ENCODE results near the gene MAP3K5.

MAP3K5 gene

GRCh38 chr6:136742125-136742524 is 50.2 kb downstream of the MAP3K5 start:
- no peak for DNase-seq

GRCh38 chr6:136740050-136740974 is 52.0 kb downstream of the MAP3K5 start:
- no peak for DNase-seq

GRCh38 chr6:136739501-136739900 is 52.8 kb downstream of the MAP3K5 start:
- DNase-seq, result no peak

DNA sequence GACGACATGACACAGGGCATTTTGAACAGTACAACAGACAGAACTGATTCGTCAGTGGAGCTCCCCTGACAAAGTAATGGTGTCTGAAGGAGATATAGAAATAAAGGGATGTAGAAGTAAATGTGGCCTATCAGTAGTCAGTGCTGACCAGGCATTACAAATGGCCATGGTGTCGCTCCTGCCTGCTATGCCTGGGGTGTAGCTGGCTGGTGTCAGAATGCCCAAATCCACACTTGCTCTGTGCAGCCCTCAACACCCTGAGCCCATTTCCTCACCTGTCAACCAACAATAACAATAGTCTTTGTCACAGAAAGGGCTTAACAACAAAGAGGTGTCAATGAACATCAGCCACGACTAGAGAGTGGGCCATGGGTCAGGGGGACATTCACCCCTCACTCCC is 53.2 kb downstream of the MAP3K5 start:
- DNase-seq, result no peak

DNA sequence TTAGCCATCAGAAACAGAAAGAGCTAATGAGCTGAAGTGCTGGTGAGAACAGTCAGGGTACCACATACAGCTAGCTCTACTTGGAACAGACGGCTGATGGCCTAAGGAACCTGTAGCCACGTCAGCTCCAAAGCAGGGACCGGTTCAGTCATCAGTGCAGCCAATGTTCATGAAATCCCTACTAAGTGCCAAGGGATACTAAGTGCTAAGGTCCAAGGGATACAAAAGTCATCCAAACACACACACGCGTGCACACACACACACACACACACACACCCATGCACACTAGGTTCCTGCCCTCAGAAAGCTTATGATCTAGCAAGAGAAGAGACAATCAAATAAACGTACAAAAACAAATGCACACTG is 53.6 kb downstream of the MAP3K5 start:
- DNase-seq, result no peak

- no peak for DNase-seq
Observed at GRCh38 chr6:136737871-136738691, 54.2 kb downstream of the MAP3K5 start.

DNA sequence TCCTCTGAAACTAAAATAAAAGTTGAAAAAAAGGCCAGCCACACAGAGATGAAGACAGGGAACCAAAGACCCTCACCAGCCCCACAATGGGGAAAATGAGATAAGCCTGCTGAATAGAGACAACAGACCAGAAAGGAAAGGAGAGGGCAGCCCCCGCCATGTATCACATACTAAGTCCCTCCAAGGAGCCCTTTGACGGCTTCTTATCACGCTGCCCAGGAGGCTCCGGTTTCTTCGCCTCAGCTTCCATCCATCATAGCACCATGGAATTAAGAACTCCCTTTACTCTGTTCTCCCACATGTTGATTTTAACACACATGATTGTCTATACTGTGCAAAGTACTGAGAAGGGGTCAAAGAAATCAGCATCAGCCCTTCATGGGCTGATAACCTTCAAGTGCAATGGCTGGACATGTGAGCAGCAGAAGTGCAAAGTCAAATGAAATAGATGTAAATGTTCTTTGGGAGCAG is 54.9 kb downstream of the MAP3K5 start:
- no peak for DNase-seq

DNA sequence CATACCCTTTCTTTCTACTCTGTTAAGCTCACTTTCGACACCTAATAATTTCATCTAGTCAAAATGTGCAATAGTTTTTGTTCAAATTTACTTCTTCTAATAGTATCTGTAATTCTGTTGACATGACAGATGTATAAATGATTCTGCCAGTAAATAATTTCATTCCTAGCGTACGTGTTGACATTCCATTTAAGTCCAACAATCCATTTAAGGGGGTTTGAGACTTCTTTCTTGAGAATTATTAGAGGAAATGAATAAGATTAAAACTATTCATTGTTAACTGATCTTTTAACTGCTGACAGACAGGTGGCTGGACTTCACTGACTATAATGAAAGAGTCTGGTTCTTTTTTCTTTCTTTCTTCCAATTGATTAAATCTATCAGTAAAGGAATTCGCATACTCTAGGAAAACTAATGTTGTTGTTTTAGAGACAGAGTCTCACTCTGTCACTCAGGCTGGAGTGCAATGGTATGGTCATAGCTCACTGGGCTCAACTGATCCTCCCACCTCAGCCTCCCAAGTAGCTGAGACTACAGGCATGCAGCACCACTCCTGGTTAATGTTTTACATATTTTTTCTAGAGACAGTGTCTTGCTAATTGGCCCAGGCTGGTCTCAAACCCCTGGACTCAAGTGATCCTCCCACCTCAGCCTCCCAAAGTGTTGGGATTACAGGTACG is 55.9 kb downstream of the MAP3K5 start:
- no peak for DNase-seq

- no peak for DNase-seq
Observed at GRCh38 chr6:136734977-136735376, 57.3 kb downstream of the MAP3K5 start.

DNA sequence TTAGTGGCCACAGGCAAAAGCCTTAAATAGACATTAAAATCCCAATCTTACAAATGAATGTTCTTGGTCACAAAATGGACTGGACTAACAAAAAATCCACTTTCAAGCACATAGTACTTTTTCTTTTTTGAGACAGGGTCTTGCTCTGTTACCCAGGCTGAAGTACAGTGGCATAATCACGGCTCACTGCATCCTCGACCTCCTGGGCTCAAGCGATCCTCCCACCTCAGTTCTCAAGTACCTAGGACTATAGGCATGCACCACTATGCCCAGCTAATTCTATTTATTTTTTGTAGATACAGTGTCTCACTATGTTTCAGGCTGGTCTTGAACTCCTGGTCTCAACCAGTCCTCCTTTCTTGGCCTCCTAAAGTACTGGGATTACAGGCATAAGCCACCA is 59.4 kb downstream of the MAP3K5 start:
- no peak for DNase-seq

- no peak for DNase-seq
Observed at GRCh38 chr6:136729832-136730231, 62.4 kb downstream of the MAP3K5 start.

DNA sequence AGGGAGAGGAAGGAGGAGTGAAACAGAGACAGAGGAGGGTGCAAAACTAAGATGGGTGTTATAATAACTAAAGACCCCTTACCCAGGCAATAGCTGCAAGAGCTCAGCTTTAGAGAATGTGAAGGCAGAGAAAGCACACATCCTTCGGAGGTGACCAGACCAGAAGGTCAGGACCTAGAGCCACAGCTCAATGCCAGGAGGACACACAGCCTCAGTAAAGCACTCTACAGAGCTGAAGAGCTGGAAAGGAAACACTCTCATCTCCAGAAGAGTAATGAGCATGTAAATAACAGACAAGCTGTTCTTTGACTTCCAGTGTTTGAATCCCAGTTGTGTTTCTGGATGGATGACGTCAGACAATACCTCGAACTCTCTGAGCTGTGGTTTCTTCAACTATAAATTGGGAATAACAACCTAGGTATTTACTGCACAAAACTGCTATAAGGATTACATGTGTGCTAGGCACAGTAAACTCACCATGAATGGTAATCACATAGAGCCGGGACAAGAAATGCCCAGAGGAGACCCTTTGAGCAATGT is 63.2 kb downstream of the MAP3K5 start:
- no peak for DNase-seq

GRCh38 chr6:136728033-136728939 is 64.0 kb downstream of the MAP3K5 start:
- DNase-seq, result no peak

- no peak for DNase-seq
Observed at GRCh38 chr6:136726837-136727557, 65.3 kb downstream of the MAP3K5 start.

DNA sequence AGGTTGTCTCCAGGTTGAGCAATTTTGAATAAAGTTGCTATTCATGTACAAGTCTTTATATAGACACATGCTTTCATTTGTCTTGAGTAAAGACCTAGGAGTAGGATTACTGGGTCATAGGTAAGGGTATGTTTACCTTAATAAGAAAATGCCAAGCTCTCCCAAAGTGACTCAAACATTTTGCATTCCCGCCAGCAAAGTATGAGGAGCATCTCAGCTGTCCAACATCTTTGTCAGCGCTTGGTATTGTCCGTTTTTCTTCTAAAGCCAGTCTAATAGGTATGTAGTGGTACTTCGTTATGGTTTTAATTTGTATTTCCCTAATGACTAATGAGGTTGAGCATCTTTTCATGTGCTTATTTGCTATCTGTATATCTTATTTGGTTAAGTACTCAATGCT is 67.2 kb downstream of the MAP3K5 start:
- no peak for DNase-seq

- DNase-seq, result no peak
Observed at GRCh38 chr6:136723780-136724179, 68.5 kb downstream of the MAP3K5 start.

DNA sequence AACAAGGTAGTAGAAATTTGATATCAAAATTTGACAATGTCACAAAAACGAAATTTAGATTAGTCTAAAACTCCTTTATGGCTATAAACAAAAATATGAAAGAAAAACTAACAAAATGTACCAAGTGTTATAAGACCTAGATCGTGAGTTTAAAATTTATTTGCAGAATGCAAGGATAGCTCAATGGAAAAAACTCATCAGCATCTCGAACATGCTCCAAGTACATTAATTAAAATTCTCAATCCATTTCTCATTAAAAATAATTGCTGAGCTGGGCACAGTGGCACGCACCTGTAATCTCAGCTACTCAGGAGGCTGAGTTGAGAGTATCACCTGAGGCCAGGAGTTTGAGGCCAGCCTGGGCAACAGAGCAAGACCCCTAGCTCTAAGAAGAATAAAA is 70.8 kb downstream of the MAP3K5 start:
- no peak for DNase-seq

- DNase-seq, result no peak
Observed at GRCh38 chr6:136720045-136720770, 72.1 kb downstream of the MAP3K5 start.

DNA sequence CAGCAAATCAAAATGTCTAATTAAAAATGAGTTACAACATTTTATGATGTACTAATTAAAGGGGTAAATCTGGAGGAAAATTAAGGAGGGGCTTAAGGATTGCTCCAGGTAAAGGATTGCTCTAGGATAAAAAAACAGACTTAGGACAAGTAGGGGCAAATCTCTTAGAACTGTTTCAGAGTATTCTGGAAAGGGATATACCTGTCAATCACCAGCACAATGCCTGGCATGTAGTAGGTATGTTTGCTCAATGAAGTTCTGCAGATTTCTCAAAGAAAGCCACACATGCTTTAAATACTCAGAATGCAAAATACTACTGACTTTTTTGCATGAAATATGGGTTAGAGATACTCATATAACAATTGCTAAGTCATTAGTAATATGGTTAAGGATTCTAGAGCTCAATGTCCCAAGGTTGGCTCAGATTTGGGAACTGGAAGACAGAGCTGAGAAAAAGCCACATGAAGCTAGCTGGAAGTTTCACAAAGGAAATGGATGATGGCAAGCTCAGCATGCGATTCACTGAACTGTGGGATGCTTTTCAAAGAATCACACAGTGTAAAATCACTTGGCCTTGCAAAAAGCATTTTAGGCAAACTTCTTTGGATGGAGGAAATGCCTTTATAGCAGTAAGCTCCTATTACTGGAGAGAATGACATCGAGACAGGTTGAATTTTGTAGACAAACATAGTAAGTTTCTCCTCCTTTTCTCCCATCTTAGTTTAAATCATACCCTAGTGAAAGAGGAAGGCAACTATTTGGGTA is 72.8 kb downstream of the MAP3K5 start:
- DNase-seq, result no peak

- no peak for DNase-seq
Observed at GRCh38 chr6:136718476-136718875, 73.8 kb downstream of the MAP3K5 start.
